Activated CD8-positive, alpha-beta memory T cell treated with anti-CD3 and anti-CD28 coated beads, Interleukin-2, amount 50 U/mL, for 1 hour (primary cell): Measurements from ENCODE around the gene ST3GAL3.

Source experiments
- DNase-seq: peaks from one replicate; pipeline ENCODE4 v3.0.0-alpha.2; 2020; ENCODE audit errors: extremely low read depth

Gene ST3GAL3

GRCh38 chr1:43878854-43879253 is 171.5 kb downstream of the ST3GAL3 start:
- DNase-seq, result no peak

- DNase-seq, result no peak
Measured at GRCh38 chr1:43879414-43879813, 172.1 kb downstream of the ST3GAL3 start.

GRCh38 chr1:43879996-43880395 is 172.7 kb downstream of the ST3GAL3 start:
- no peak for DNase-seq

GRCh38 chr1:43880604-43881003 is 173.3 kb downstream of the ST3GAL3 start:
- no peak for DNase-seq

GRCh38 chr1:43881415-43881814 is 174.1 kb downstream of the ST3GAL3 start:
- DNase-seq, result no peak

- no peak for DNase-seq
Measured at GRCh38 chr1:43882763-43883162, 175.4 kb downstream of the ST3GAL3 start.

- DNase-seq, result no peak
Measured at GRCh38 chr1:43883321-43883720, 176.0 kb downstream of the ST3GAL3 start.

GRCh38 chr1:43885279-43885801 is 178.0 kb downstream of the ST3GAL3 start:
- no peak for DNase-seq

- DNase-seq, result no peak
Measured at GRCh38 chr1:43887748-43888147, 180.4 kb downstream of the ST3GAL3 start.

- DNase-seq, result no peak
Measured at GRCh38 chr1:43890815-43891214, 183.5 kb downstream of the ST3GAL3 start.

GRCh38 chr1:43893006-43893405 is 185.7 kb downstream of the ST3GAL3 start:
- DNase-seq, result no peak

- DNase-seq, result no peak
Measured at GRCh38 chr1:43898981-43899380, 191.6 kb downstream of the ST3GAL3 start.

GRCh38 chr1:43900386-43900785 is 193.1 kb downstream of the ST3GAL3 start:
- DNase-seq, result no peak

GRCh38 chr1:43901196-43901961 is 194.0 kb downstream of the ST3GAL3 start:
- DNase-seq, result no peak

GRCh38 chr1:43902058-43902831 is 194.9 kb downstream of the ST3GAL3 start:
- no peak for DNase-seq

GRCh38 chr1:43904660-43905551 is 197.6 kb downstream of the ST3GAL3 start:
- DNase-seq, result no peak

GRCh38 chr1:43908226-43908625 is 200.9 kb downstream of the ST3GAL3 start:
- no peak for DNase-seq

- no peak for DNase-seq
Measured at GRCh38 chr1:43908858-43909257, 201.5 kb downstream of the ST3GAL3 start.

GRCh38 chr1:43910343-43910742 is 203.0 kb downstream of the ST3GAL3 start:
- no peak for DNase-seq

- no peak for DNase-seq
Measured at GRCh38 chr1:43912607-43913006, 205.3 kb downstream of the ST3GAL3 start.

GRCh38 chr1:43913051-43913501 is 205.7 kb downstream of the ST3GAL3 start:
- DNase-seq, result no peak
